Activated CD4-positive, alpha-beta T cell treated with anti-CD3 and anti-CD28 coated beads, Interleukin-2, amount 50 U/mL, for 4 hours (primary cell): ENCODE data around the gene SAV1.
"Not testable (repeated sequence)": the region's sequence is repeated elsewhere in the genome, so short reads cannot be mapped to it uniquely, and the experiment has no call there.

Experiments
- DNase-seq, 2 experiments: peaks; one replicate each; pipeline ENCODE4 v3.0.0-alpha.2; 2020

SAV1 gene

DNA sequence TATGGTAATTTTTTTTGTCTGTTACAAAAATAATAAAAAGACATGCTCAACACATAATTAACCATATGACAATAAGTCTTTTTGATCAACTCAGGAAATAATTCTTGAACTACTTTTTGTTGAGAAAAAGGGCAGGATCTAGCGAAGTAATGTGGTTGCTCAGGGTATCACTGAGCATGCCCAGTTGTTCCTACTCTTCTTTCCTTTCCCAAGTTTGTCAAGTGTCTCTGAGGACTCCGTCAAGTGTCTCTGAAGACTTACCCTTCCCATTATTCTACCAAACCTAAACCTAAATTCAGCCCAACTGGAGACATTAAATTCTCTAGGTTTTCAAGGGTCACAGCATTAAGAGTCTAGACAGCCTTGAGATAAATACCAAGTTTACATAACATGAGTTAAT is 3.5 kb downstream of the SAV1 start:
- DNase-seq, result not testable (repeated sequence)

DNA sequence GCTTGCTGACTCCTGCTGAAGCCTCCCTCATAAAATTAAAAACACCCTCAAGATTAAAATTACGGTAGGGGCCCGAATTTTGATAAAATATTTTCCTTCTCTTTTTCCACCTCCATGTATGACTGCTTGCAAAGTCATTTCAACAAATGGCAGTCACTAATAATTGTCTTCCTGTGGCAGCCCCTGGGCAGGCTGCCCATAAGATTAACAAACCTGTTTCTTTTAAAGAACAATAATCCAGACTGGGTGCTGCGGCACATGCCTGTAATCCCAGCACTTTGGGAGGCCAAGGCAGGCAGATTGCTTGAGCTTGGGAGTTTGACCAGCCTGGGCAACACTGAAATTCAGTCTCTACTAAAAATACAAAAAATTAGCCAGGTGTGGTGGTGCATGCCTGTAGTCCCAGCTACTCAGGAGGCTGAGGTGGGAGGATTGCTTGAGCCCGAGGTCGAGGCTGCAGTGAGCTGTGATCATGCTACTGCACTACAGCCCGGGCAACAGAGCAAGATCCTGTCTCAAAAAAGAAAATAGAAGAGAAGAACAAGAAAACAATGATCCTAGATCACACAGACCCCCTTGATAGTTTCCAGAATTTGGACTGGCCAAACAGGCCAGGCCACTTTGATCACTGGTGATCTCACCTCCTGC is 8.7 kb downstream of the SAV1 start:
- DNase-seq, result no peak

DNA sequence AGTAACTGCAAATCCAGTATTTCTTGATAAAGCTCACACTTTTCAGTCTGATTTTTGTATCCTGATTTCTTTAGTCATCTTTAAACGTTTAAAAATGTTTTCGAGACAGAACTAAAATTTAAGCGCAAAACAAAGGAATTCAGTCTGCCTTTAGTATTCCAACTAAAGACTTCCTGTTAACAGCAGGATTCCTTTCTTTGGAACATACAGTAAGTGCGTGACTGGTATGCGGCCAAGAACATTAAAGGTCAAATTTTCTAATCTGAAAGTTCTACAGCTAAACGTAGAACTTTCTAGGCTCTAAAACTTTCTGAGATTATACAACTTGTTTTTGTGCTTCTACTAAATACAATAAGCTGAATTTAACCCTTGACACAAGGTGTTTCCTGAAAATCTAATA is 9.9 kb downstream of the SAV1 start:
- no peak for DNase-seq

DNA sequence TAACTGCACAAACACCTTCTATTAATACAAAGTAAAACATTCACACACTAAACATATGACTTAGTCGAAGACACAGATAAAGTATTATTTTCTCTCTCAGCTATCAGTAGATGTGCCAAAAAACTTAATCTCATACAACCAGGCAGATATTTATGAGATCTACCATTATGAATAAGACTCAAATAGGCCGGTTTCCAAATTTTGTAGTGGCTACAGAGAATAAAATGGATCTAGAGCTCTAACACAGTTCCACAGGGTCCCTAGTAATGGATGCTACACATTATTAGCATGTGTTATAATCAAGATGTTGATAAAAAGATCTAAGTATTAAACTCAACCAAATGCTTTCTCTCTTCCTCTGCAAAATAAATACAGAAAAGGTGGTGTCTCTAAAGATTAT is 10.4 kb downstream of the SAV1 start:
- no peak for DNase-seq

DNA sequence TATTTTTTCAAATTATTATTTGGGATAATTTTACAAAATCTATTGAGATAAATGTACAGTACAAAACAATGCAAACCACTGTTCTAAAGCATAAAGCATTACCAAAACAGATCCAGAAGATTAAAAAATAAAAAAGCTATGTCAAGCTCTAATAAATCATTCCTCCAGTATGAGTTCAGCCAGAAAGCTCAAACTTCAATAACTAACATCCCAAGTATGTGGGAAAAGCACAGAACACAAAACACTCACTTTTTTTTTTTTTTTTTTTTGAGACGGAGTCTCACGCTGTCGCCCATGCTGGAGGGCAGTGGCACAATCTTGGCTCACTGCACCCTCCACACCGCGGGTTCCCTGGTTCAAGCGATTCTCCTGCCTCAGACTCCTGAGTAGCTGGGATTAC is 11.3 kb downstream of the SAV1 start:
- no peak for DNase-seq

DNA sequence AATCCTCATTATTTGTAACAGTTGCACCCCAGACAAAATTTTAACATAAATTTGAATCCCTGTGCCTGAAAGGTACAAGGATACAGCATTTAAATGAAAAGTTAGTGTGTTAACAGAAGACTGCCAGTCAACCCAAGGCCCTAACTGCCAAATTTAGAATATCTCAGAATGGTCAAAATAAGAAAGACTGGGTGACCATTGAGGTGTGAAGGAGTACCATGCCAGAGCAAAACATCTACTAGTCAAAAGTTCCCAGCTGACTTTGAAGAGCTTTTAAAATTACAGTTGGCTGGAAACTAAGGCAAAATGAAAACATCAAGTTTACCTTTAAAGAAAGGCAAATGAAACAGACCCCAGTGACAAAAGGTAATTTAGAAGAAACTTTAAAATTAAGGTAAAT is 18.4 kb downstream of the SAV1 start:
- no peak for DNase-seq

DNA sequence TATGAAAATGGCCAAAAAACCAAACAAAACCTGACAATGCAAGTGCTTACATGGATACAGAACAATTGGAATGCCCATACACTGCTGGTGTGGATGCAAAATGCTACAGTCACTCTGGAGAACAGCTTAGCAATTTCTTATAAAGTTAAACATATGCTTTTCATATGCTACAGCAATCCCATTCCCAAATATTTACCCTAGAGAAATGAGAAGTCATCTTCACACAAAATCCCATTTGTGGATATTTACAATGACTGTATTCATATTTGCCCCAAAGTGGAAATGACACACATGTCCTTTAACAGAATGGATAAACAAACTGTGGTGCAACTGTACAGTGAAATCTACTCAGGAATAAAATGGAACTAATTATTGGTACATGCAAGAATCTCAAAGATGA is 20.4 kb downstream of the SAV1 start:
- DNase-seq, result no peak

DNA sequence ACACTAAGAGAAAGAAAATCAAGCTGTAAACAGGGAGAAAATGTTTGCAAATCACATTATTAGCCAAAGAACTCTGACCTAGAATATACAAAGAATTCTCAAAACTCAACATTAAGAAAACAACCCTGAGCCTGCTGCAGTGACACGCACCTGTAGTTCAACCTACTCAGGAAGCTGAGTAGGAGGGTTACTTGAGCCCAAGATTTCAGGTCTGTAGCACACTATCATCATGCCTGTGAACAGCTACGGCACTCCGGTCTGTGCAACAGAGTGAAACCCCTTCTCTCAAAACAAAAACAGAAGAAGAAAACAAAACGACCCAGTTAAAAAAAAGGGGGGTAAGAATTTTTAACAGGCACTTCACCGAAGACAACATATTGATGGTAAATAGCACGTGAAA is 20.8 kb downstream of the SAV1 start:
- no peak for DNase-seq

DNA sequence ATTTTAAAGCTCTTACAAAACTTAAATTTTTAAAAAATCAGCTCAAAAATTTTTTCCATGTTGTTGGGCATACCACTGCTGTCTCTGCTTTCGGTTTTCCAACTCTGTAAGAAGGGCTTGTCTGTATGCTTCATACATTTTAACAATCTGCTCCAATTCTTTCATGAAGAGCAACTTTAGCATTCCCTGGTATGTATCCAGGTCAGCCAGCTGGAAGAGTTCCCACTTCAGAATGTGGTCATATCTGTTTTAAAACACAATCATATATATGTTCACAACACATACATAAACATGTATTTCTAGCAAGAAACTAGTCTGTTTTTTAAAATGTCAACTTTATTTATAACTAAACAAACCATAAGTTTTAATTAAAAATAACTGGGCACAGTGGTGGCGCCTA is 33.0 kb downstream of the SAV1 start:
- DNase-seq, result no peak

DNA sequence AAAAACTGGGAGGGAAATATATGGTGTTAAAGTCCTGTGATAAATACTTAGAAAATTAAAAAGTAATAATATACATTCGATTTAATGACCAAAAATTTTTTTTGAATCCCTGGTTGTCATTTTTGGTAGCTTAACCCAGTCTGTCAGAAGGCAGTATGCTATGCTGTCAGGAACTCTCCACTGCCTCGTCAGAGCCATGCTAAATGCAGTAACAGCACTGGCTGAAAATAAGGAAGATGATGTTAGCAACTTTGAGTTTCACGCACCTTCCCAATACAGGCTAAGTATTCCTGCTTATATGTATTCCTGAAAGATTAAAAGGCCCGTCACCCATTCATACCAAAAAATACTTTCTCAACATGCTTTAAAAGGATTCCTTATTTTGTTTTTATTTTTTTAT is 34.2 kb downstream of the SAV1 start:
- DNase-seq, result no peak

DNA sequence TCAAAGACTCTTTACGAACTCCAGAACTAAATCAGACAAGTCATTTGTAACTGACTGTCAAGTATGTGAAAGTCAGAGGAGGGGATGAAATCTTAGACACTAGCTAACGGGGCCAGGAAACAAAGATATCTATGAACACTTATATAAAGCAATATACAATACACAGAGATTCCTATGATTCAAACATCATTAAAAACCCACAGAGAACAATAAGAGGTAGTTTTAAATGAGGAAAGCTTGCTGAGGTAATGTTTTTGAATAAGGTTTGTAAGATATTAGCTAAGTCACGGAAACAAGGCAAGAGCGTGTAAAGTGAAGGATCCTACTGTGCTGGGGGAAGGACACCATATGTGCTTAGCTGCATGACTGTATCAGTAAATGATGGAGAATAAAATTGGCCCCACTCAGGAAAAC is 36.7 kb downstream of the SAV1 start:
- no peak for DNase-seq

DNA sequence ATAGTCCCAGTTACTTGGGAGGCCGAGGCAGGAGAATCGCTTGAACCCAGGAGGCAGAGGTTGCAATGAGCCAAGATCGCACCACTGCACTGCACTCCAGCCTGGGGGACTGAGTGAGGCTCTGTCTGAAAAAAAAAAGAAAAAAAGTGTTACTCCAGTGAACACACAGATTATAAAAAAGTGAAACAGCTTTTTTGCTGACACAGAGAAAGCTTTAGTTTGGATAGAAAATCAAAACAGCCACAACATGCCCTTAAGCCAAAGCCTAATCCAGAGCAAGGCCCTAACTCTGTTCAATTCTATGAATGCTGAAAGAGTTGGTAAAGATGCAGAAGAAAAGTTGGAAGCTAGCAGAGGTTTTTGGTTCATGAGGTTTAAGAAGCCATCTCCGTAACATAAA is 43.2 kb downstream of the SAV1 start:
- not testable (repeated sequence) for DNase-seq

DNA sequence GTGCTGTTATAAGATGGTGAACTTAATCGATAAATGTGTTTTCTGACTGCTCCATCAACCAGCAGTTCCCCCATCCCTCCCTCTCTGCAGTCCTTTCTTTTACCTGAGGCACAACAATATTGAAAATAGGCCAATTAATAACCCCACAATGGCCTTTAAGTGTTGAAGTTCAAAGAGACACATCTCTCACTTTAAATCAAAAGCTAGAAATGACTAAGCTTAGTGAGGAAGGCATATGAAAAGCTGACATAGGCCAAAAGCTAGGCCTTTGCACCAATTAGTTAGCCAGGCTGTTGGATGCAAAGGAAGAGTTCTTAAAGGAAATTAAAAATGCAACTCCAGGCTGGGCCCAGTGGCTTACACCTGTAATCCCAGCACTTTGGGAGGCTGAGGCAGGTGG is 43.7 kb downstream of the SAV1 start:
- DNase-seq, result no peak

DNA sequence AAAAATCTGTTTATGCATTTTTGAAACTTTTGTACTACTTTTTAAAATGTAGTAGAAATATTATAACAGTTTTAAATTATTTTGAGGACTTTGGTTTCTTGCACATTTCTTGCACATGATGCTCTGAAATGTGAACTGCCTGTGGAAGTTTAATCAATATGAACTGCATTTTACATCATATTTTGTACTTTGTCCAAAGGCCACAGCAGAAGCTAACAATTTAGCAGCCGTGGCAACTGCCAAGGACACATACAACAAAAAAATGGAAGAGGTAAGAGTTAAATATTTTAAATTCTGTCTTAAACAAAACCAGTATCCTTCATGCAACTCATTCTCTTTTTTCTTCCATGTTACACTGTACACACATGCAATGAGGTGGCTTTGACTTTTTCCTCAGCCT is 45.1 kb downstream of the SAV1 start:
- DNase-seq, result no peak

DNA sequence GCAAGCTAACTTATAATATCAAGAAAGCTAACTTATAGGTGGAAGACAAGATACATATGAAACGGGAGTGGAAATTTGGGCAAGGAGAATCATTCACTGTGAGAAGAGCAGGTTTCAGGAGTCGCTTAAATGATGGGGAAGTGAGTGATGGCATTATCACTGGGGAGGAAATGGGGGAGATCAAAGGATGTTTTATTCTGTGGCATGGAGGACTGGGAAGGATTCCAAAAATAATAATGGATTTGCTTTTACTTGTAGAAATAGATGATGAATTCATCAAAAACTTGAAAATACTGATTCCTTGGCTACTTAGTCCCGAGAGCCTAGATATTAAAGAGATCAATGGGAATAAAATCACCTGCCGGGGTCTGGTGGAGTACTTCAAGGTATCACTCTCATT is 47.8 kb downstream of the SAV1 start:
- DNase-seq, result no peak

DNA sequence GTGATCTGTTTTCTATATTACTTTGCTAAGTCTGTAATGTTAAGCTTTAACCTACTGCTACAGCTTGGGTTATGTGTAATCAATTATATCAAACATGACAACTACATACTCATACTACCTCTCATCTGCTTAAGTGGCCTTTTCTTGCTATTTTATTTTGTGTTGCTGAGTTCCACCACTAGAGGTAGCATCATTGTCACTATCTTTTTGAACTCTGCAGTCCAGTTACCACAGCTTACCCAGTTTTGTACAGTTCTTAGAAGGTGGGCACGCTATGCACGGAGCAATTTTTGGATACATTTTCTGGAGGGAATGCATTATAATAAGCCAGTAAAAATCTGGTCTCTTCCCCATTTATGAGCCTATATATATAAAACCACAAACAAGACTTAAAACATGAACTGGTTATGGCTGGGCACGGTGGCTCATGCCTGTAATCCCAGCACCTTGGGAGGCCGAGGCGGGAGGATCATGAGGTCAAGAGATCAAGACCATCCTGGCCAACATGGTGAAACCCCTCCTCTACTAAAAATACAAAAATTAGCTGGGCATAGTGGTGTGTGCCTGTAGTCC is 48.5 kb downstream of the SAV1 start:
- DNase-seq, result no peak

DNA sequence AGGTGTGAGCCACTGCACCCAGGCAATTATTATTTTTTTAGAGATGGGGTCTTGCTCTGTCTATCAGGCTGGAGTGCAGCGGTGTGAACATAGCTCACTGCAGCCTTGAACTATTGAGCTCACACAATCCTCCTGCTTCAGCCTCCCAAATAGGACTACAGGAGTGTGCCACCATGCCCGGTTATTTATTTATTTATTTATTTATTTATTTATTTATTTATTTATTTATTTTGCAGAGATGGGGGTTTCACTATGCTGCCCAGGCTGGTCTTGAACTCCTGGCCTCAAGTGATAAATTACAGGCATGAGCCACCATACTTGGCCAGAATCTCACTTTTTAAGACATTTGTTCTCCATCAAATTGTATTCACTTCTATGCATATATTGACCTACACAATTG is 51.8 kb downstream of the SAV1 start:
- no peak for DNase-seq

DNA sequence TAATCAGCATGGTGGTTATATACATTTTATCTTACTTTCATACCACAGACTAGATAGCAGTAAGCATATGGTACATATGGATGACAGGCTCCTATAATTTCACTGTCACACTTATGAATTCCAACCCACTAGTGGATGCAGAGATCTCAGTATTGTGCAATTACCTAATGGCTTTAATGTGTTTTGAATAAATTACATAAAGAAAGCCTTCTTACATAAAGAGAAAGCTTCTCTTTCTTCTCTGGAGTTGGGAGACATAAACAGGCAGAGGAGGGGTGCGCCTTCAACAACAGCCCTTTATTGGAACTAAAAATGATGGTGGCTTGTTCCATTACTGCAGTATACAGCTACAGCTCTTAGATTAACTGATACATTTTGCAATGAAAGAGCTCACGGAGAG is 52.6 kb downstream of the SAV1 start:
- DNase-seq, result no peak

DNA sequence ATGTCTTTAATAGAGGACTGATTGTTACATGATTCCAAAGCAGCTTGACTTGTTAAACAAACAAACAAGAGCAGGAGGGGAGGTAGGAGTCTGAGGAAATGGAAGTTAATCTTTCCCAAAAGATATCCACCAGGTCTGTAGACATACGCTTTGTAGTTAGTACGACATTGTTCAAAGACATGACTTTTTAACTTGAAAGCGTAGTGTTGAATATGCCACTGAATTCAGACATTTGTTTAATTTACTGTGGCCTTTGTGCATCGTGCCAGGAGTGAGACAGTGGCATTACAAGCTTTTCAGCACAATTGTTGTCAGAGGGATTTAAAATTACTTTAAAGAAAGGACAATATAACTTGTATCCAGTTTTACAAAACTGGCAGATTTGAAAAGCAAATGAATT is 53.0 kb downstream of the SAV1 start:
- no peak for DNase-seq

DNA sequence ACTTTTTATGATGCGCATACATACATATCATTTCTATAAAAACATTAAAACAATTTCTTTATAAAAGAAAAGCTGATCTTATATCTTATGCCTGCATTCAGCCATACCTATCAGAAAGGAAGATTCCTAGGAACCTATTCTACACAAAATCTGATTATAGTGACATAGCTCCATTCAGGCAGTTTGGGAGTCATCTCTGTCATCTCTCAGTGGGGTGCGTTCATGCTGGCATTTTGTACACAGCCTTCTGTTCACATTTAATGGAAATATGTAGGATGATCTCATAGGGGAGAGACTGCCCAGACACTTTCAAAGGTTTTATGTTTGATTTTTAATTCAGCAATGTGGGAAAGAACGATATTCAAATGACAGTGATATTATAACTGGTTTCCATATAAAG is 55.3 kb downstream of the SAV1 start:
- DNase-seq, result no peak

DNA sequence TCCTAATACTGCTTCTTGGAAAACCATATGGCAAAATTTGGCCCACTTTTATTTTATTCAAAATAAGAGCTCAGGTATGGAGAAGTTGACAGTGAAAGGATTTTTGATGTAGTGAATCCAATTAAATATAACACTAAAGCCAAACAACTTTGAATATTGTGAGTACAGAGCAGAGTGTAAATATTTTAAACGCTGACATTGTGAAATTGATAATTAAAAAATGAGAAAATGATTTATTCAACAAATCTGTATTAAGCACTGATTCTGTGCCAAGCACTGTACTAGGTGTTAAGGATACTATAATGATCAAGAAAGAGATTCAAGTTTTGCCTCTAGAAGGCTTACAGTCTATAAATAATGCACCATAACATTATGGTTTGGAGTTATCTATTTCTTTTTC is 57.6 kb downstream of the SAV1 start:
- DNase-seq, result no peak

DNA sequence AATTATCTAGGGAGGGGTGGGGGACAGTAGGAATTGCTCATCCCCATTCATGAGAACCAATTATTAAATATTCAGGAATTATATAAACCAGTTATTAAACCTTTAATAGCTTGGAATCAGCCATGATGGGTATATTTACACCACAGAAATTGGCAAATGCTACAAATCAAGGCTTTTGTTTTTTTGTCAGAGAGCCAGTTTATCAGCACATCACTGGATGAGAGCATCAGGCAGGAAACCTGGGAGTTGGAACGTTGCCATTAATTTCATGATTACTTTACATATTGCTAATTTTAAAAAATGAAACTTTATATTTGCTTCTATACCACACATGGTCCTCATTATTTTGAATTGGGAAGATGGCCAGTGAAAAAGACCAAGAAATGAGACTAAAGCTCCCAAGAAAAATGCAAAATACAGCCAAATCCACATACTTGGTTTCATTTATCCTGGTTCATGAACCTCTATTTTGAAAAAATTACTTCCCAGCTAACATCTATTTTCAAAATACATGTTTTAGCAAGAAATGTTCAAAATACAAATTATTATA is 59.7 kb downstream of the SAV1 start:
- DNase-seq, result no peak

DNA sequence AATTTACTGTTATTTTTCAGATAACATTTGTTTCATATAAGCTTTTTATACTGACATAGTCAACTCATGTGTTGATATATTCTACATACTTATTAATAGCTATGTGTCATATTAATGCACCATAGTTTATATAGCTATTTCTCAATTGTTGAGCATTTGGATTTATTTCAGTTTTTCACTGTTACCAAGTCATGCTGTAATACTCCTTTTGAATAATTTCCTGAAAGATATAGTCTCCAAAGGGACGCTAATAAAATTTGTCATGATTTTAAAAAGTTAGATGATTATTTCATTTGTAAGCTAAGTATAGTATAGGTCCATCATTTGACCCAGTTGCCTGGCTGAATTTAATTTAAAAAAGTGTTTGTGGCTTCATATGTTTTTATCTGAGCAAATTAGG is 60.3 kb downstream of the SAV1 start:
- no peak for DNase-seq

DNA sequence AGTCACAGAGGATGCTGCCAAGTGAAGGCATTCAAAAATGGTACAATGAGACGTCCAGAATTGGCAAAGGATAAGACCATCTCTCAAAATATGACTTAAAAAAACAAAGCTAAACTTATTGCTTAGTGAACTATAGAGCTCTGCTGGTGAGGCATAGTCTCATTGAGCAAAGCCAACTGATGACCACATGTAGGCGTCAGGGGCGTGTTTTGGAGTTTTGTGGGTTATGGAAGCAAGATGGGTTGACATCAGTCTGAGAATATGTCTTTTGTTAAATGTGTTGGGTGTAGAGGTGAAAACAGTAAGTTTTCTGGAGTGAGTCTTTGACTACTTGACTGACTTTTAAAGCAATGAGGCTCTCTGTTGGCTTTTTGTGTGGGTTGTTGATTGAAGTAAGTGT is 60.9 kb downstream of the SAV1 start:
- DNase-seq, result no peak

DNA sequence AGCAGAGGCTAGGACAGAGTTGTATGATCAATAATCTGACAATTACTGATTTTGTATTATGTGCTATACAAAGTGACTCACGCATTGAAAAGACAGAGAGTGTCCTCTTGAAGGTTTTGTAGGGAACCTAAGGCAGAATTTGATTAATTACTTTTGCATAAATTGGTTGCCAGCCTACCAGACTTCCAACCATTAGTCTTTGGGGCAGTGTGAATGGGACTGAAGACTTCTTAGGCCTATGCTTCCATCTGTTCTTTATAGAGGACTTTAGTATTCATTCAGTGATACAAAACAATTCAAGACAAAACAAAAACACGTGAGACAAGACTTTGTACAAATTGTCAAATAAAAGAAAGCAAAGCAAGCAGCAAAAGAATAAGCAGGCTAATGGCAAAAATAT is 61.6 kb downstream of the SAV1 start:
- DNase-seq, result no peak
